Measurements from ENCODE around the gene ALK.

Gene ALK

DNA sequence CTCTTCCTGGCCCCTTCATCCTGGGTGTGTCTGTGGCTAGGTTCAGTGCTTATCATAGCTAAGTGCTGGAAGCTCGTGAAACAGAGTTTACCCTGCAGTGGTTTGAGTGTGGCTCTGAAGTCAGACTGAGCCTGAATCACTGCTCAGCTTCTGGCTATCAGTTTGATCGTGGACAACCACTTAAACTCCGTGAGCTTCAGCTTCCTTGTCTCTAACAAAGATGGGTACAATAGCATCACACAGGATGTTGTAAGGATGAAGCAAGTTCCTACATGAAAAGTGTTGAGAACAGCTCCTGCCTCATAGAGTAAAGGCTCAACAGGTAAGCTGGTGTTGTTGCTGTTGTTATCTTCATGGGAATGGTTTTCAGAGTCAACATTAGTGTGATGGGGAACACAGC is 595.8 kb downstream of the ALK start:
- TF ChIP-seq YY1 (IDR thresholded peaks at IDR 0.05; ENCODE audit: low read depth) = no peak
- no peak for TF ChIP-seq TEAD4 (IDR thresholded peaks at IDR 0.05)
- TF ChIP-seq, protein P1, sequence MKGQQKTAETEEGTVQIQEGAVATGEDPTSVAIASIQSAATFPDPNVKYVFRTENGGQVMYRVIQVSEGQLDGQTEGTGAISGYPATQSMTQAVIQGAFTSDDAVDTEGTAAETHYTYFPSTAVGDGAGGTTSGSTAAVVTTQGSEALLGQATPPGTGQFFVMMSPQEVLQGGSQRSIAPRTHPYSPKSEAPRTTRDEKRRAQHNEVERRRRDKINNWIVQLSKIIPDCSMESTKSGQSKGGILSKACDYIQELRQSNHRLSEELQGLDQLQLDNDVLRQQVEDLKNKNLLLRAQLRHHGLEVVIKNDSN (IDR thresholded peaks at IDR 0.05) = no peak
- TF ChIP-seq RAD21 (IDR thresholded peaks at IDR 0.05; ENCODE audit: low read depth) = no peak
- no peak for TF ChIP-seq EGR1 (IDR thresholded peaks at IDR 0.05)
- no peak for TF ChIP-seq TCF12 (IDR thresholded peaks at IDR 0.05; ENCODE audit: low read depth)
- TF ChIP-seq ZBTB7A (IDR thresholded peaks at IDR 0.05; ENCODE audit: low read depth) = no peak
- no peak for TF ChIP-seq EP300 (IDR thresholded peaks at IDR 0.05; ENCODE audit: borderline replicate concordance)
- TF ChIP-seq, protein P2, sequence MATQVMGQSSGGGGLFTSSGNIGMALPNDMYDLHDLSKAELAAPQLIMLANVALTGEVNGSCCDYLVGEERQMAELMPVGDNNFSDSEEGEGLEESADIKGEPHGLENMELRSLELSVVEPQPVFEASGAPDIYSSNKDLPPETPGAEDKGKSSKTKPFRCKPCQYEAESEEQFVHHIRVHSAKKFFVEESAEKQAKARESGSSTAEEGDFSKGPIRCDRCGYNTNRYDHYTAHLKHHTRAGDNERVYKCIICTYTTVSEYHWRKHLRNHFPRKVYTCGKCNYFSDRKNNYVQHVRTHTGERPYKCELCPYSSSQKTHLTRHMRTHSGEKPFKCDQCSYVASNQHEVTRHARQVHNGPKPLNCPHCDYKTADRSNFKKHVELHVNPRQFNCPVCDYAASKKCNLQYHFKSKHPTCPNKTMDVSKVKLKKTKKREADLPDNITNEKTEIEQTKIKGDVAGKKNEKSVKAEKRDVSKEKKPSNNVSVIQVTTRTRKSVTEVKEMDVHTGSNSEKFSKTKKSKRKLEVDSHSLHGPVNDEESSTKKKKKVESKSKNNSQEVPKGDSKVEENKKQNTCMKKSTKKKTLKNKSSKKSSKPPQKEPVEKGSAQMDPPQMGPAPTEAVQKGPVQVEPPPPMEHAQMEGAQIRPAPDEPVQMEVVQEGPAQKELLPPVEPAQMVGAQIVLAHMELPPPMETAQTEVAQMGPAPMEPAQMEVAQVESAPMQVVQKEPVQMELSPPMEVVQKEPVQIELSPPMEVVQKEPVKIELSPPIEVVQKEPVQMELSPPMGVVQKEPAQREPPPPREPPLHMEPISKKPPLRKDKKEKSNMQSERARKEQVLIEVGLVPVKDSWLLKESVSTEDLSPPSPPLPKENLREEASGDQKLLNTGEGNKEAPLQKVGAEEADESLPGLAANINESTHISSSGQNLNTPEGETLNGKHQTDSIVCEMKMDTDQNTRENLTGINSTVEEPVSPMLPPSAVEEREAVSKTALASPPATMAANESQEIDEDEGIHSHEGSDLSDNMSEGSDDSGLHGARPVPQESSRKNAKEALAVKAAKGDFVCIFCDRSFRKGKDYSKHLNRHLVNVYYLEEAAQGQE (IDR thresholded peaks at IDR 0.05; ENCODE audit: low read depth) = no peak
- TF ChIP-seq CREB1 (IDR thresholded peaks at IDR 0.05; ENCODE audit: low read depth) = no peak
- no peak for TF ChIP-seq CEBPB (IDR thresholded peaks at IDR 0.05)
- TF ChIP-seq NFIC (IDR thresholded peaks at IDR 0.05) = no peak
- TF ChIP-seq TAF1 (IDR thresholded peaks at IDR 0.05; ENCODE audit: low read depth) = no peak

DNA sequence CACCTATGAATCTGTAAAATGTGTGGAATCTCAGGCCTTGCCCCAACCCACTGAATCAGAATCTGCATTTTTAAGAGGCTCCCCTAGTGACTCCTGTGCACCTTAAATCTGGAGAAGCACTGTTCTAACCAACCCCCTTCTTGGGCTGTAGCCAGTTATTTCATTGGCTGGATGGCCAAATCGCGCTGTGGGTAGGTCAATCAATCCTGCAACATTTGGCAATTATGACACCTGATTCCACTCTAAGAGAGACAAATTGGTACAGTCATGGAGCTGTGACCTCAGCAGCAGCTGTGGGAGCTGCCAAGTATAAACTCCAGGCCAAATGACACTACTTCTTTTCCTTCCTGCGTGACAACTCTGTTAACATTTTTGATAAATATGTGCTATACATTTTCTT is 597.4 kb downstream of the ALK start:
- TF ChIP-seq RAD21 (IDR thresholded peaks at IDR 0.05; ENCODE audit: low read depth) (no peak), TAF1 (IDR thresholded peaks at IDR 0.05; ENCODE audit: low read depth) (no peak), EGR1 (IDR thresholded peaks at IDR 0.05) (no peak), CEBPB (IDR thresholded peaks at IDR 0.05) (no peak), TEAD4 (IDR thresholded peaks at IDR 0.05) (no peak), EP300 (IDR thresholded peaks at IDR 0.05; ENCODE audit: borderline replicate concordance) (no peak), CREB1 (IDR thresholded peaks at IDR 0.05; ENCODE audit: low read depth) (no peak), TCF12 (IDR thresholded peaks at IDR 0.05; ENCODE audit: low read depth) (no peak), FOXM1 (IDR thresholded peaks at IDR 0.05; ENCODE audit: borderline replicate concordance, low read depth) (no peak), NFIC (IDR thresholded peaks at IDR 0.05) (no peak)
- TF ChIP-seq, protein P1 (IDR thresholded peaks at IDR 0.05) = no peak
- TF ChIP-seq, protein P2 (IDR thresholded peaks at IDR 0.05; ENCODE audit: low read depth) = no peak
- TF ChIP-seq, protein P3, sequence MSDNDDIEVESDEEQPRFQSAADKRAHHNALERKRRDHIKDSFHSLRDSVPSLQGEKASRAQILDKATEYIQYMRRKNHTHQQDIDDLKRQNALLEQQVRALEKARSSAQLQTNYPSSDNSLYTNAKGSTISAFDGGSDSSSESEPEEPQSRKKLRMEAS (IDR thresholded peaks at IDR 0.05) = no peak

DNA sequence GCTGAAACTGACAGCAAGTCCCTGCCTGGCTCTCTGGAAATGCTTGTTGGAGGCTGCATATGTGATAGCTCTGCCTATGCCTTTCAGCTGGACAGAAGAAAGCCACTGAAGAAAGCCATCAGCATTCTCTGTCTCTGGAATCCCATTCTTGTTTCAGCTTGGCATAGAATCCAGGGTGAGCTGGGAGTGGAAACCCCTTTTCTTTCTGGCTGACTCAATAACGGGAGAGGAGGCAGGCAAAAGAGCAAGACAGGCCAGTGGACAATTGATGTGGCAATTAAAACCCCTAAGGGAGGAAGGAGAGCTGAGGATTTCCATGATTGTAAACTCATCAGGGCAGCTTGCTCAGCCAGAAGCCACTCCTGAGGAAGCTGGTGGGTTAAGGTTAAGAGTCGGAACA is 598.1 kb downstream of the ALK start:
- TF ChIP-seq TCF12 (IDR thresholded peaks at IDR 0.05; ENCODE audit: low read depth) (no peak), EP300 (IDR thresholded peaks at IDR 0.05; ENCODE audit: borderline replicate concordance) (no peak), FOXM1 (IDR thresholded peaks at IDR 0.05; ENCODE audit: borderline replicate concordance, low read depth) (no peak), YY1 (IDR thresholded peaks at IDR 0.05; ENCODE audit: low read depth) (no peak), EGR1 (IDR thresholded peaks at IDR 0.05) (no peak), TAF1 (IDR thresholded peaks at IDR 0.05; ENCODE audit: low read depth) (no peak), CREB1 (IDR thresholded peaks at IDR 0.05; ENCODE audit: low read depth) (no peak), CEBPB (IDR thresholded peaks at IDR 0.05) (no peak), ZBTB7A (IDR thresholded peaks at IDR 0.05; ENCODE audit: low read depth) (no peak)
- TF ChIP-seq, protein P3 (IDR thresholded peaks at IDR 0.05) = no peak

DNA sequence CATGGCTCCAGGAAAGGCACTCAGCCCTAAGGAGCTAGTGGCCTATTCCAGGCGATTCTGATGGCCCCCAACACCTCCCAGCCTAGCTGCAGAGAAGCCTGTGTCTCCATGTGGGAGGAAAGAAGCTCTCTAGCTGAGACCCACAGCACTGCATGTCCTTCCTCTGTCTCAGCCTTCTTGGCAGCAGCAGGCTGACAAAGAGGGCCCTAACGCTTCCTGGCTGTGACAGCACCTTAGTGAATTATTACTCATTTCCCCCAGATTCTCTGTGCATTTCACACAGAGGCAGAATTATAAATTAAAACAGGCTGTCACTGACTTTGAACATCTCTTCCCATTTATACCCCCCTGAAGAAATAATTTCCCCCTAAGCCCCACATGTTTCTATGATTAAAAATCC is 599.4 kb downstream of the ALK start:
- TF ChIP-seq, protein P2 (IDR thresholded peaks at IDR 0.05; ENCODE audit: low read depth) = no peak
- TF ChIP-seq YY1 (IDR thresholded peaks at IDR 0.05; ENCODE audit: low read depth) (no peak), ZBTB7A (IDR thresholded peaks at IDR 0.05; ENCODE audit: low read depth) (no peak), FOXM1 (IDR thresholded peaks at IDR 0.05; ENCODE audit: borderline replicate concordance, low read depth) (no peak), EGR1 (IDR thresholded peaks at IDR 0.05) (no peak), RAD21 (IDR thresholded peaks at IDR 0.05; ENCODE audit: low read depth) (no peak), TEAD4 (IDR thresholded peaks at IDR 0.05) (no peak), CREB1 (IDR thresholded peaks at IDR 0.05; ENCODE audit: low read depth) (no peak), CEBPB (IDR thresholded peaks at IDR 0.05) (no peak), TAF1 (IDR thresholded peaks at IDR 0.05; ENCODE audit: low read depth) (no peak), EP300 (IDR thresholded peaks at IDR 0.05; ENCODE audit: borderline replicate concordance) (no peak), NFIC (IDR thresholded peaks at IDR 0.05) (no peak), TCF12 (IDR thresholded peaks at IDR 0.05; ENCODE audit: low read depth) (no peak)
- TF ChIP-seq, protein P3 (IDR thresholded peaks at IDR 0.05) = no peak
- TF ChIP-seq, protein P1 (IDR thresholded peaks at IDR 0.05) = no peak

Measured in Ishikawa (cell line).